ENCODE data around the gene COL8A2.

The COL8A2 gene

DNA sequence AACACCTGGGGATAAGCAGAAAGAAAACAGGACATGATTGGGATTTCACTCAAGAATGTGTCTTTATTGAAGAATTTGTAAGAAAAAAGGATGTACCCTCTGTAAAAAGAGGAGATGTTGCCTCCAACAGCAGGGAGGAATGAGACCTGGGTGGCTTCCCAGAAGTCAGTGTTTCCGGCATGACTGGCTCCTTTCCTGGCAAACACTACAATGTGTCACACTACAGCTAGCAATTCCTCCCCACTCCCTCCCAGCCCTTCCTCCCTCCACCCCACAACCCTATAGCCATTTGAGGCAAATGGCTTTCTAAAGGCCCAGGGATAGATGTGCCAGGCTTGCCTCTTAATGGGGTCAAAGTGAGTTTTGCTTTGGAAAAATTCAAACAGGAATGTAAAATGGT, 11.5 kb upstream of the COL8A2 start:
- DNase-seq (ENCODE audit: low read depth), result no peak

DNA sequence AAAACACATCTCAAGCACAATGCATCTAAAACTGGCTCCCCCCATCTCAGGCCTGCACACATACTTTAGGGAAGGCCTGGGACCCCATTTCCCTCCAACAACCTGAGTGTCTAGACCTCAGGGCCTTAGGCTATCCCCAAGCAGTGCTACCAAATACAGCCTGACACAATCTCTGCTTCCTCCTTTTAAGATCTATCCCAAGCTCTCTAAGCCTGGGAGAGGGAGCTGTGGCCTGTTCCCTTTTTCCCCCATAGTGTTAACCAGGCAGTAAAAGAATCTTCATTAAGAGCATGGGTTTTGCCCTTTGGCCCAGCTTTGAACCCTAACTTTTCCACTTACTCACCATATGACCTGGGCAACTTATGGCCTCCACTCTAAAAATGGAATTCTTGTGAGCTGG, 10.8 kb upstream of the COL8A2 start:
- no peak for DNase-seq (ENCODE audit: low read depth)

DNA sequence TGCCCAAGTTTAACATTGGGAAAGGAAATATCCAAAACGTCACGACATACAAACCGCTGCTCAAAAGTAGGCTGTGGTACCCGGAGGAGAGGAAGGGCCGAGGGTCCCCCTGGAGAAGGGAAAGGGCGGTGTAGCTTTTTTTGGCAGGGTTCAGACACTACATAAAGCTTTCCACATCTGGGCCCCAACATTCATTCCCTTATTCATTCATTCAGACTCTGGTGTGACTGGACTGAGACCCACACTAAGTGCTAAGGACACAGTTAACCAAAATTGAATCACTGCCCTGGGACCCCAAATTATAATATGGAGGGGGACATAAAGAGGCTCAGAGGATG, 10.3 kb upstream of the COL8A2 start:
- DNase-seq (ENCODE audit: low read depth), result no peak

DNA sequence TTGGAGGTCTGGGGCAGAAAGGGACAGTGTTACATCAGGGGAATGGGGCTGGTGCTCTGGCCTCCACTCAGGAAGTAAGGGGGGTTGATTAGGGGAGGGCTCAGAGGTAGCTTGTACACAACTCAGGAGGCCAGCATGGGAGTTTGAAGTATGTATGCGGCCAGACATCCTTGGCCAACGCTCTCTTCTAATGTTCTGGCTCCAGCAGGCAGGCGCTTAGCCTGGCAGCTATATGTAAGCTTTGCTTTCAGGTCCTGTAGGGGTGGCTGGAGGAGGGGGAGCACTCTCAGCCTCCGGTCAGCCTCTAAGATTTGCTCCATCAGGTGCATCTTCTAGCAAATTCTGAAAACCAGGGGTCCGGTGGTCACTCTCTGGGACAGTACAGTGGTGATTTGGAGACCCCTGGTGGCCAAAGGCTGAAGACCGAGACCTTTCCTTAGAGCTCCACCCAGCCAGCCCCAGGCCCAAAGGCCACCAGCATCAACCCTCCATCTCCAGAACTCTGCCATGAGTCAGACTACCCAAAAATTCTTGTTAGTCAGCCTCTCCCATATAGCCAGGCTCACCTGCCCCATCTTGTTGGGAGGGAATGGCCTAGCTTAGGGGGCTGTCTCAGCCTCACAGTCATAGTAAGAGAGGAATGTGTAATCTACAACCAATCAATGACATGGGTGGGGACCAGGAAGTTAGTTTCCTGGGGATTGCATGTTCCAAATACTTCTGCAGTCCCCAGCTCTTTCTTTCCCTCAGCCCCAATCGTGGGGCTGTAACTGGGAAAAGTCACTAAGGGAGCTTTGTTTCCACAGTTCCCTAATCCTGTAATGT, 9.7 kb upstream of the COL8A2 start:
- no peak for DNase-seq (ENCODE audit: low read depth)

DNA sequence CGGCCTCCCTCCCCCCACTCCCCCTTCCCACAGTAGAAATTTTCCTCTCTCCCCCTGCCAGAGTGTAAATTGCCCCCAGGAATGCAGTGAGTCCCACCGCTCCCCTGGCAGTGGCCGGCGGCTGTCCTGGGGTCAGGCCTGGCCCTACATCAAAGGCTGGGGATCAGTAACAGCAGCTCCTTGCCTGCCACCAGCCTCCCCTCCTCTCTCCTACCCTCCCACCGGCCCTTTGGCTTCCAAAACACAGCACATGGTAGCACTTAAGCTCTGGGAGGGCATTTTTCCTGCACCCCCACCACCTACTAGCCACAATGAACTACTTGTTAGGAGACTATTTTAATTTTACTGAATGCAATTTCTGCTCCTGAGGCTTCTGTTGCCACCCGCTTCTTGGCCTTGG, 9.0 kb upstream of the COL8A2 start:
- DNase-seq (ENCODE audit: low read depth), result no peak

DNA sequence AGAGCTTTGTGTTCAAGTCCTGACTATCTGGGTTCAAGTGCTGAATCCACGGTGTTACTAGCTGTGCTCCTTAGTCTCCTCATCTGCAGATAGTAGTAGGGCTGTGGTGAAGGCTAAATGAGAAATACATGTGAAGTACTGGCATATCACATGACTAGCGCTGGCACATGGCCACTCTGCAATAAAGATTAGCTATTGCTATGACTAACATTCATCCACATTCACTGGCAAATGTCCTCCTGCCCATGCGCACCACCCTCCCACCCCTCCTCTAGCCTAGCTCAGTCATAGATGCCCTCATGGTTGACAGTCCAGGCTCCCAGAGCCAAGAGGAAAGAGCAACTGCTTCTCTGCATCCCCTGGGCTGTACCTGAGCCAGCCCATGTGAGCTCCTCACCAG, 8.5 kb upstream of the COL8A2 start:
- DNase-seq (ENCODE audit: low read depth), result no peak

DNA sequence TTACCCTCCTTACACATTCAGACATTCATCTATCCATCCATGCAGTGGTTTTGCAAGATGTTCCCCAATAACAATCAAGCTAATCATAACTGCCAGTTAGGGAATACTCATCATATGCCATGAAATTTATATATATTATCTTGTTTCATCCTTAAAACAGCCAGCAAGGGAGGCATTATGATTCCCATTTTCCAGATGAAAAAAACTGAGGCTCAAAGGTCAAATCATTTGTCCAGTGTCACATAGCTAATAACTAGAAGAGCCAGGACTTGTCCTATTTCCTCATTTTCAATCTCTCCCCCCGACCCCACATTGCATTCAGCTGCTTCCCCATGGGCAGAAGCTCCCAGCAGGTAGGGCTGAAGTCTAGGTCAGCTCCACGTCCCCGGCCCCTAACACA, 7.0 kb upstream of the COL8A2 start:
- no peak for DNase-seq (ENCODE audit: low read depth)

DNA sequence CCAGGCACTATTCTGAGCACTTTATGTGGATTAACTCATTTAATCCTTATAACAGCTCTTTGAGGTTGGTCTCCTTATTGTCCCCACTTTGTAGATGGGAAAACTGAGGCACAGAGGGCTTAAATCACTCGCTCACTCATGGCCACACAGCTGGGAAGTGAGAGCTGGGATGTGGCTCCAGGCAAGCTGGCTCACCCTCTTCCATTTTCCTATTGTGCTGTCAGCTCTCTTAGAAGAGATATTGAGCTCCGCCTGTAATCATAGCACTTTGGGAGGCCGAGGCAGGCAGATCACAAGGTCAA, 3.8 kb upstream of the COL8A2 start:
- DNase-seq (ENCODE audit: low read depth), result no peak

DNA sequence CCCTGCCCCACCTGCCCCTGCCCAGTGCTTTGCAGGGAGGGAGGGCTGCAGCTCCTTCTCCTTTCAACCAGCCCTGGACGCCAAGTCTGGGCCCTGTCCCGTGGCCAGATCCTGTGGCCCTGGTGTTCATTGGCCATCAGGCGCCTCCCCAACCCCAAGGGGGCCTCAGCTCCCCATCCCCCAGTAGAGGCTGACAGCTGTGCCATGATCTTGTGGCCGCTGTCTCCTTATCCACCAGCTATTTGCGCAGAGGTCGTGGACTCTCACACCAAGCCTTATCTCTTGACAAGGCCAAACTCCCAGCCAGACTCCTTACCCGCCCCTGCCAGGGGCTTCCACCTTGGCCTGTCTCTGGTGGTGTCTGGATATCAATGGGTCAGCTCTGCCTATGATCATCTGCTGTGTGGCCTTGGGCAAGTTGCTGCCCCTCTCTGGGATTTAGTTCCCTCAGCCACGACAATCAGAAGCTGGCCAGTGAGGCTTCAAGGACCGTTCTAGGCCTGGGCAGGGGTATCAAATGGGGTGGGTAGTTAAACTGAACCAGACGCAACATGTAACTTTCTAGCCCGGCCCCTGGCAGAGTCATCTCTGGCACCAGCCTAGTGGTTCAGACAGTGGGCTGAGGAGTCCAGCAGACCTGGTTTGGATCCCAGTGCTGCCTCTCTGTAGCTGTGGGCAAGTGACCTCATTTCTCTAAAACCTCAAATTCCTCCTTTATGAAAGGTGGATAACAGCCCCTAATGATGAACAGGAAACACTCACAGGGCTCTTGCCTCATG, 3.3 kb upstream of the COL8A2 start:
- DNase-seq (ENCODE audit: low read depth), result no peak

DNA sequence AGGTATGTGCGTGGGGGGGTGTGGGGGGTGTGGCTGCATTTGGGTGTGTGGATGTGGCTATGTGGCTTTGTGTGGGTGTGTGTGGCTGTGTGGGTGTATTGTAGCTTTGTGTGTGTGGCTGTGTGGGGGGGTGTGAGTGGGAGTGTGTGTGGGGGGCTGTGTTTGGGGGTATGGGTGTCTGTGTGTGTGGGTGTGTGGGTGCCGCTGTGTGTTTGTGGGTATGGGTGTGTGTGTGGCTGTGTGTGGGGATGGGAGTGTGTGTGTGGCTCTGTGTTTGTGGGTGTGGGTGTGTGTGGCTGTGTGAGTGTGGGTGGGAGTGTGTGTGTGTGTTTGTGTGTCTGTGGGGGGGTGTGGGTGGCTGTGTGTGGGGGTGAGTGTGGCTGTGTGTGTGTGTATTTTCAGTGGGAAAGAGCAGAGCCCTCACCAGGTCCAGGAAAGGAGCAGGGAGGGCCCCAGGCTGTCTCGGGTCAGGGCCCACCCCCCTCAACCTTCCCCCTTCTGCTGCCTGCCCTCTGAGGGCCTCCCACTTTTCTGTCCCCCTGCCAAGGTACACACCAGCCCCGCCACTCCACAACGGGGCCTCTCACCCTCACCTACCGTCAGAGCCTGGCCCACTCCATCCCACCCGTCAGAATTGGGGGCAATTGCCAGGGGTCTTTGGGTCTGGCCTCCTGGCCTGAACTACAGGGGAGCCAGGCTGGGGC, 1.9 kb upstream of the COL8A2 start:
- no peak for DNase-seq (ENCODE audit: low read depth)

DNA sequence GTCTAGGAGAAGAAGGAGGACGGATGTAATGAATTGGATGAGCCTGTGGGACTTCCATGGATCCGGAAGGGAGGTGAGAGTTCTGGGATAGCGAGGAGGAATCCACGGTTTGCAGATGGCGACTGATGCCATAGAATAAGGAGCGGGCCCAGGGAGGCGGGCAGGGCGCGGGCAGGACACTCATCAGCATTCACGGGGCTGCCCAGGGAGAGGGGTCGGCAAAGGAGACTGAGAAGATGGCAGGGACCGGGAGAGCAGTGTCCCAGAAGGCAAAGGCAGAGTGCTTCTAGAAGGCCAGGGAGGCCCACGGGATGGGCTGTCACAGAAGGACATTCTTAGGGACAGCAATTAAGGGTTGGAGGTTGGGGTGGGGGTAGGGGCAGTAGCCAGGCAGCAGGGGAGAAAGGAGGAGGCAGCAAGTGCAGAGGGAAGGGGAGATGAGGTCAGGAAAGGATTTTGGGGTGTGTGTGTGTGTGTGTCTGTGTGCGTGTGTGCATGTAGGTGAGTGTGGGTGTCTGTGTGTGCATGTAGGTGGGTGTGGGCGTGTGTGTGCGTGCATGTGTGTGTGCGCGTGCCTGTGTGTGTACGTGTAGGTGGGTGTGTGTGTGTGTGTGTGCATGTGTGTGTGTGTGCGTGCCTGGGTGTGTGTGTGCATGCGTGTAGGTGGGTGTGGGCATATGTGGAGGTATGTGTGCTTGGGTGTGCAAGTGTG, 1.1 kb upstream of the COL8A2 start:
- no peak for DNase-seq (ENCODE audit: low read depth)

DNA sequence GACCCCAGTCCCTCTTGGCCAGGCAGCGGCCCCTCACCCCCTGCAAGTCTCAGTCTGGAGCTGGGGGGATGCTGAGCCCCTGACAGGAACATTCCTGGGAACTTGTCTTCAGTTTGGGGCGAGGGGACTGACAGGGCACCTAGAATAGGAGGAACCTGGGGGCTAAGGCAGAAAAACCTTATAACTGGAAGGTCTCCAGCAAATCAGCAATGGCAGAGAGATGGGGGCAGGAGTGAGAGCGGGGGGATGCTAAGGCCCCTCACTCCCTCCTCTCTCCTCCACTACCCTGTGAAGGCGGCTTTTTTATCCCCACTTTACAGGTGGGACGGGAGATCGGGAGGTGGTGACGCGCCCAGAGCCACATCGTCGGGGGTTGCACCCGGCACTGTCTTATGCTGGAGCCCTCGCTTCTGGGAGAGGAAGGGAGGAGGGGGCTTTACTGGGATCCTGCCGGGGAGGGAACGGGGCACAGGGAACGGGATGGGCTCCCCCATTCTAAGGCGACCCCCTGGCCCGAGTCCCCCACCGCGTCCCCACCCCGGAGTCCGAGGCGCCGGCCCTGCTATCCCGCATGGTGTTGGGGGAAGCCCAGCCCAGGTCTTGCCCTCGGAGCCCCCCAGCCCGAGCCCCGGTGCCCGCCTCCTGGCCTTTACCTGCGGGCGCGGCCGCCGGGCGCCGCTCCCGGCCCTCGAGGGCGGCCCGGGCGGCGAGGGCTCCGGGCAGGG, 456 bp downstream of the COL8A2 start:
- no peak for DNase-seq (ENCODE audit: low read depth)

DNA sequence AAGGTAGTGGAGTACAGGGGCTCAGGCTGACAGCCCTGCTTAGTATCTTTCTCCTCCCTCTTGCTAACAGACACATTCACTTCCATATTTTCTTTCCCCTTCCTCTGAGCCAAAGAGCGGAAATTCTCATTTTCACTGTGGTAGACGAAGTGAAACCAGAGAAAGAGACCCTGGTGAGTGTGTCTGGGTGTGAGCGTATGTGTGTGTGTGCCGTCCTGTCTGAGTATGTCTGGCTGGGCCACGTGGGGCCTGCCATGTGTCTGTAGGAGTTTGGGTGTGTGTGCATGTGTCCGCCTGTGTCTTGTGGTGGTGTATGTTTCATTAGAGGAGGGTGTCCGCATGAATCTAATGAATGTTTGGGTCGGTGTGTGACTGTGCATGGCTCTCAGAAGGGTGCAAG, 1.7 kb downstream of the COL8A2 start:
- DNase-seq (ENCODE audit: low read depth), result no peak

DNA sequence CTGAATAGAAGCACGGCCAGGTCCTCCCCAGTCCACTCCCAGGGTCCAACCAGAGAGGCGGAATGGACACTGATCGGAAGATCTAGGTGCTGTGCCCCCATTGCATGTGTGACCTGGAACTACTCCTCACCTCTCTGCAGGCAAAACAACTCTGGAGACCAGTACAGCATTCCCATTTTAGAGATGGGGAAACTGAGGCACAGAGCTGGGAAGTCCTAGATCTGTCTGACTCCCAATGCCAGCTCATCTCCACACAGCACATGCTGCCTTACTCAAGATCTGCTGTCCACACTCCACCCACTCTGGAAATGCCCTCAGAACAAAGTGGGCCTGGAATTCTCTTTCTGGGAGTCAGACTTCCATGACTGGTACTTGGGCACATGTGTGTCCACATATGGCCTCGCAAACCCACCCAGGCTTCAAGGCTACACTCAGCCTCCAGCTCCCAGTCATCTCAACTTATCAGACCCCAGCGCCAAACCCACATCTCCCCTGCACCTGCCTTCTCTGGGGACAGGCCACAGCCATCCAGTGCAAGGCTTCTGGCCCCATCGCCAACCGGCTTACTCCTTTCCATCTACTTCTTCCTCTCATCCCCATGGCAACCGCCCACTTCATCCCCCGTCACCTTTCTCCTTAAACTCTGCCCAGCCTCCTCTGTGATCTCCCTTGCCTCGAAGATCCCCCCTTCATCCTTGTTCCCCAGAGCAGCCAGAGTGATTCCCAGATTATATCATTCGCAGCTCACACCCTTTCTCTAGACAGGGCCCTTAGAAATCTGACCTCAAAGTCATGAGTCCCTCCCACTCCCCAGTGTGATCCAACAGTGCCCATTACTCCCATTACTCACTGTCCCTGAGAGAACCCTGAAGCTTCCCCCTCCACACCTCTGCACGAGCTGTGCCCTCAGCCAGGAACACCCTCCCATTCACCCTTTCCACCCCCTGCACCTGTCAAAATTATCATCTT, 2.7 kb downstream of the COL8A2 start:
- no peak for DNase-seq (ENCODE audit: low read depth)

DNA sequence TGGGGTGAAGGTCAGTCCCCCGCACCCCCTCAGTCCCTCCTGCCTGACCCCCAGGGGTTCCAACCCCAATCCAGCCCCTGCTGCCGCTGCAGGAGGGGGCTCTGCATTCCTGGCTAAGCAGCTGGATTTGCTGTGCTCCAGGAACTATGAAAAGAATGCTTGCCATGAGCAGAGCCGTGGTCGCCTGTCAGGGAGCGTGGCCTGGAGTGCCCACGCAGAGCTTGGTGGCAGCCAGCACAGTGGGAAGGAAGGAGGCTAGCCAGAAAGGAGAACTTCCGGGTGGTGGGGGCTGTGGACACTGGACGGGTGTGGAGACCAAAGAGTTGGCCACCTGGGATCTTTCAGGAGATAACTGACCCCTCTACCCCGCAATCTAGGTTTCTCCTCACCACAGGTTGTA, 5.6 kb downstream of the COL8A2 start:
- no peak for DNase-seq (ENCODE audit: low read depth)

DNA sequence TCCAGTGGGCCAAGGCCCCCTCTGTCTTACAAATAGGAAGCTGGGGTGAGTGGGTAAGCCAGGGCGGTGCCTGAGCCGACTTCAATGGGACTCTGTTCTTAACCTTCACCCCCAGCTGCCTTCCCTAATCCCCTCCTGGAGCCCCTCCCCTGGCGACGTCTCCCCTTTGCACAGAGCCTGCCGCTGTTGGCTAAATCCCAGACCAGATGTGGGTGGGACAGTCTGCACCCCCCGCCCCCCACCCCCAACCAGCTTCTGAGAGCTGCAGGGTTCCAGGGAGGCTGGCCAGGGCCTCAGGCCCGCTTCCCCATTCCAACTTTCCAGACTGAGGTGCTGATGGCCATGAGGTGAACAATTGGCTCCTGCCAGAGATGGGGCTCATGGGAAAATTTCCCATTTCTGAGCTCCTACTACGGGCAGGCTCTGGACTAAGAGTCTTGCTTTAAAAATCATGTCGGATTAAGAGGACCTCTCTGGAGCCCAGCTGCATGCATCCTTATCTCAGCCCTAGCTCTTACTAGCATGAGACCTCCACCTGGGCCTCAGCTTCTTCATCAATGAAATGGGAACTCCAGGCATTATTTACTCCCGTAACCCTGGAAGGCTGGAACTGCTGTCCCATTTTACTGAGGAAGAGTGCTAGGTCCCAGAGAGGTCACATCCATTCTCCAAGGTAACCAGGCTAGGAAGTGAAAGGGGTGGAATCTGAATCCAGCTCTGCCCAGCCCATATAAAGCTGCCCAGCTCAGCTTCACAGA, 6.4 kb downstream of the COL8A2 start:
- no peak for DNase-seq (ENCODE audit: low read depth)

DNA sequence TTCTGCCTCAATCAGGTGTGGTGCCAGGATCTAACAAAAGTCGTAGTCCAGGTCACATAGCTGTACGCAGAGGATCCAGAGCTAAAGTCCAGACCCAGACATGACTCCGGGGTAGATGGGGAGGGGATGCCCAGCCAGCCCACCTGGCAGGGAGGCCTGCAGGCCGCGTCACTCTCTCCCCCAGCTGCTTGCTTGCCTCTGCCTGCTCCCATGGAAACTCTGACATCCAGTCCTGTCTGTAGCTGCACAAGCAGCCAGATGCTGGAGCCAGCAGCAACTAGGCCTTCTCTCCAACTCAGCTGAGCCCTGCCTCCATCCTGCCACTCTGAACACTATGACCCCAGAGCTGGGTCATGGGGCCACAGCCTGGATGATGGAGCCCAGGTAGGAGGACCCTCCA, 8.1 kb downstream of the COL8A2 start:
- DNase-seq (ENCODE audit: low read depth), result no peak

DNA sequence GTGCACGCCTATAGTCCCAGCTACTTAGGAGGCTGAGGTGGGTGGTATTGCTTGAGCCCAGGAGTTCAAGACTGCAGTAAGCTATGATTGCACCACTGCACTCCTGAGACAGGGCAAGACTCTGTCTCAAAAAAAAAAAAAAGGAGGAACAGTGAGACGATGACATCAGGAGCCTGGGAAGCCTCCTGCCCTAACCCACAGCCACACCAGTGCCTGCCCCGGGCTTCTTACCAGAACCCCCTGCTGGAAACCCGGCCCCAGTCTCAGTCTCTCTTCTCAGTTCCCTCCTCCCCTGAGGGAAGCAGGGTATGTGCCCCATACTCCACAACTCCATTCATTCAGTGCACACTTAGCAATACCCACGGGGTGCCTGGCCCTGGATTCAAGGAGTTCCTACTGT, 9.1 kb downstream of the COL8A2 start:
- DNase-seq (ENCODE audit: low read depth), result no peak

DNA sequence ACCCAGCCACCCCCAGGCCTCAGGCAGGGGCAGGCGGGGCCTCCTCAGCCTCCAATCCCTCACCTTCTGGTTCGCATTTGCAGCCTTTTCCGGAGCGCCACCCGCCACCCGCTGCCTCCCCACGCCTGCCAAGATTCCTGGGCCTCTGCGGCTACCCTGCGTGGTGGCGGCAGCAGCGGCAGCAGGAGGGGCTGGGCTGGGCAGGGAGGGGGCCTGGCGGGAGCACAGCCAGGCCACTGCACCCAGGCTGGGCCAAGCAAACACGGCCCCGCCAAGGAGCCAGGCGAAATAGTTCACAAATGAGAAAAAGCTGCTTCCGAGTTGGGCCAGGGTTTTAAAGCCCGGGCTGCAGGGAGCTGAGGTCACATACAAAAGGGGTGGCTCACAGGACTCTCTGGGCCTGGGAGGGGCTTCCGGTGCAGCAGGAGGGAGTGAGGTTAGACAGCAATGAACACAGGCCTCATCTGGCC, 9.8 kb downstream of the COL8A2 start:
- DNase-seq (ENCODE audit: low read depth), result no peak

DNA sequence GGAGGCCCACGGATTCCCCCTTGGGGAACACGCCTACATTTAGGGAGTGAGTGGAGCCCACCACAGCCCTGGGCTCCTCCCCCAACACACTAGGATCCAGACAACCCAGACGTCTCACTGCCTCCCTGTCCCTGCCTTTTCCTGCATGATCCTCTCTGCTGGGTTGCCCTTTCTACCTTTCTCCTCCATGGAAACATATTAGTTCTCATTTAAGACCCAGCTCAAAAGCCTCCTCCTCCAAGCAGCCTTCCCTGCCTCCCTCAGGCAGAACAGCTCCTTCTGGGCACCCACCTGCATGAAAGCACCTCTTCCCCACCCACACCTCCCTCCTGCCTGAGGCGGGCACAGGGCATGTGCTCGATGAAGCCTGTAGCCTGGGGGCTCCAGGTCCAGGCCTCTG, 10.7 kb downstream of the COL8A2 start:
- DNase-seq (ENCODE audit: low read depth), result no peak

Data from activated T-cell treated with anti-CD3 and anti-CD28 coated beads for 48 hours (primary cell).